ENCODE measurements around the gene LHCGR. TPM values are rescaled to one million over a fixed set of nuclear protein-coding genes. Genes with fewer than 3 reads are reported as not detected.

LHCGR gene
- total RNA-seq: not detected in 2 replicates

DNA sequence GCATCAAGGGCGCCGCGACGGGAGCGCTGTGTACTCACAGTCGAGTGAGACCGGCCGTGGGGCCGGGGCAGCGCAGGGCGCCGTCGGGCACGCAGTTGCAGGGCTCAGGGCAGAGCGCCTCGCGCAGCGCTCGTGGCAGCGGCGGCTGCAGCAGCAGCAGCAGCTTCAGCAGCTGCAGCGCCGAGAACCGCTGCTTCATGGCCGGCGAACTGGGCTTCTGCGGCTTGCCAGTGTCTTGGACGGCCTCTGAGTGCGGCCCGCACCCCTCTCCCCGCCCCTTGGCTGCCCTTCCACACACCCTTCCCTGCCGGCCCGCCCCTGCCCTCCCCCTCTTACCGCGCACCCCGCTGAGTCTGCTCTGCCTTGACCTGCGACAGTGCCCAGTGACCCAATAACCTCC lies at the start of gene LHCGR:
TSS of gene LHCGR (minus strand) at position 252 of the 400 bp plus-strand sequence. CDS start at position 199, 53 bp downstream.
- ATAC-seq (ENCODE audit: low read depth) (no peak), DNase-seq (no peak)
- Mint-ChIP-seq H3K36me3 (ENCODE audit: low read depth) (no peaks in the 10 kb centered on the region), H3K27ac (no peak within 1 kb of the TSS), H3K4me3 (no peak within 1 kb of the TSS), H3K4me1 (peaks cover 2% of the 10 kb centered on the region), H3K9me3 (peaks cover 2% of the 10 kb centered on the region), H3K27me3 (peaks cover 29% of the 10 kb centered on the region)
- CTCF ChIA-PET: no interaction called here
- POLR2A ChIA-PET: no interaction called here
- intact Hi-C loops (cut with micrococcal nuclease): no loop called here
- TF ChIP-seq, protein P1, sequence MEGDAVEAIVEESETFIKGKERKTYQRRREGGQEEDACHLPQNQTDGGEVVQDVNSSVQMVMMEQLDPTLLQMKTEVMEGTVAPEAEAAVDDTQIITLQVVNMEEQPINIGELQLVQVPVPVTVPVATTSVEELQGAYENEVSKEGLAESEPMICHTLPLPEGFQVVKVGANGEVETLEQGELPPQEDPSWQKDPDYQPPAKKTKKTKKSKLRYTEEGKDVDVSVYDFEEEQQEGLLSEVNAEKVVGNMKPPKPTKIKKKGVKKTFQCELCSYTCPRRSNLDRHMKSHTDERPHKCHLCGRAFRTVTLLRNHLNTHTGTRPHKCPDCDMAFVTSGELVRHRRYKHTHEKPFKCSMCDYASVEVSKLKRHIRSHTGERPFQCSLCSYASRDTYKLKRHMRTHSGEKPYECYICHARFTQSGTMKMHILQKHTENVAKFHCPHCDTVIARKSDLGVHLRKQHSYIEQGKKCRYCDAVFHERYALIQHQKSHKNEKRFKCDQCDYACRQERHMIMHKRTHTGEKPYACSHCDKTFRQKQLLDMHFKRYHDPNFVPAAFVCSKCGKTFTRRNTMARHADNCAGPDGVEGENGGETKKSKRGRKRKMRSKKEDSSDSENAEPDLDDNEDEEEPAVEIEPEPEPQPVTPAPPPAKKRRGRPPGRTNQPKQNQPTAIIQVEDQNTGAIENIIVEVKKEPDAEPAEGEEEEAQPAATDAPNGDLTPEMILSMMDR (IDR thresholded peaks at IDR 0.05): no peak

DNA sequence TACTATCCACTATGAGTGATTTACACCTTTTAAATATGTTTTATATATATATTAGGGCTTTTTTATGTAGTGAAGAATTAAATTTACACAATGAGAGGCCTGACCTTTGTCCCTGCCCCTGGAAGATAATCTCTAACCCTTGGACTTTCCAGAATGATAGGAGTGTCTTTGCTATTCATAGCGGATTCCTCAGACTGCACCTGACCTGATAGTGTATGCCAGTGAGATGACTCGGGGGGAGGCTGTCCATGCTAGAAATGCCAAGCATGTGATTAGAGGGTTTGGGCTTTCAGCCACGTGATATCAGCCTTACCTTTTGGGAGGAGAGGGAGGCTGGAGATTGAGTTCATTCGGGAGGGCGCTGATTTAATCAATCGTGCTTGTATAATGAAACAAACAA lies 44.1 kb upstream of the LHCGR start:
- Mint-ChIP-seq H3K27me3 (no peaks in the 10 kb centered on the region), H3K4me1 (no peaks in the 10 kb centered on the region), H3K36me3 (ENCODE audit: low read depth) (no peaks in the 10 kb centered on the region), H3K4me3 (no peak overlapping the region), H3K27ac (no peak overlapping the region), H3K9me3 (peaks cover 6% of the 10 kb centered on the region)
- POLR2A ChIA-PET: no interaction called here
- CTCF ChIA-PET: no interaction called here
- intact Hi-C loops (cut with micrococcal nuclease): no loop called here
- TF ChIP-seq, protein P1 (IDR thresholded peaks at IDR 0.05): no peak
- no peak for ATAC-seq (ENCODE audit: low read depth)
- no peak for DNase-seq

DNA sequence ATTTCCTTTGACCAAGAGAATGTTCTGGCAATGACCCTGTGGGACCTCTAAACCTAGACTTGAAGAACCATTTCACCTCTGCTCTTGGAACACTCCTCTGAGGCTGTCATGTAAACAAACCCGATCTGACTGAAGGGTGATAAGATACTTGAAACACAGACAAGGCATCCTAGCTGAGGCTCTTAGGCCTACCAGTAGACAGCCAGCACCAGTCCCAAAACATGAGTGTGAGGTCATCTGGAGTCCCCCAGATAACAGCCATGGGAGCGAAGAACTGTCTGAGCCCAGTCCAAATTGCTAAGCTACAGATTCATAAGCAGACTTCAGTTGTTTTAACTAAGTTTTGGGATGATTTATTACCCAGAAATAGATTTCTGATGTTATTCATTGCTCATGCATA lies 39.5 kb upstream of the LHCGR start:
- DNase-seq (no peak), ATAC-seq (ENCODE audit: low read depth) (no peak)
- Mint-ChIP-seq H3K4me3 (no peak overlapping the region), H3K36me3 (ENCODE audit: low read depth) (no peaks in the 10 kb centered on the region), H3K27ac (no peak overlapping the region), H3K9me3 (peaks cover 6% of the 10 kb centered on the region), H3K4me1 (no peaks in the 10 kb centered on the region), H3K27me3 (peaks cover 2% of the 10 kb centered on the region)
- ChIA-PET CTCF (no interaction called here), POLR2A (no interaction called here)
- intact Hi-C loops (cut with micrococcal nuclease): no loop called here
- TF ChIP-seq, protein P1 (IDR thresholded peaks at IDR 0.05): no peak

DNA sequence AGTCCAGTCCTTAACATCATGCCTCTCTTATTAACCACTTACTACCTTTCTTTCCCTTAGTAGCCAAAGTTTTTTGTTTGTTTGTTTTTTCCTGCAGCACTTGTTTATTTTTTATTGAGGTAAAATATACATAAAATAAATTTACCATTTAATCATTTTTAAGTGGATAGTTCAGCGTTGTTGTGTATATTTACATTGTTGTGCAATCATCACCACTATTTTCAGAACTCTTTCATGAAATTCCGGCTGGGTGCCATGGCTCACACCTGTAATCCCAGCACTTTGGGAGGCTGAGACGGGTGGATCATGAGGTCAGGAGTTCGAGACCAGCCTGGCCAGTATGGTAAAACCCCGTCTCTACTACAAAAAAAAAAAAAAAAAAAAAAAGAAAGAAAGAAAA lies 38.1 kb upstream of the LHCGR start:
- Mint-ChIP-seq H3K4me1 (no peaks in the 10 kb centered on the region), H3K4me3 (no peak overlapping the region), H3K27ac (no peak overlapping the region), H3K27me3 (peaks cover 2% of the 10 kb centered on the region), H3K9me3 (peaks cover 6% of the 10 kb centered on the region), H3K36me3 (ENCODE audit: low read depth) (no peaks in the 10 kb centered on the region)
- ATAC-seq (ENCODE audit: low read depth): no peak
- intact Hi-C loops (cut with micrococcal nuclease): no loop called here
- CTCF ChIA-PET: no interaction called here
- POLR2A ChIA-PET: no interaction called here
- TF ChIP-seq, protein P1 (IDR thresholded peaks at IDR 0.05): no peak
- DNase-seq: no peak

DNA sequence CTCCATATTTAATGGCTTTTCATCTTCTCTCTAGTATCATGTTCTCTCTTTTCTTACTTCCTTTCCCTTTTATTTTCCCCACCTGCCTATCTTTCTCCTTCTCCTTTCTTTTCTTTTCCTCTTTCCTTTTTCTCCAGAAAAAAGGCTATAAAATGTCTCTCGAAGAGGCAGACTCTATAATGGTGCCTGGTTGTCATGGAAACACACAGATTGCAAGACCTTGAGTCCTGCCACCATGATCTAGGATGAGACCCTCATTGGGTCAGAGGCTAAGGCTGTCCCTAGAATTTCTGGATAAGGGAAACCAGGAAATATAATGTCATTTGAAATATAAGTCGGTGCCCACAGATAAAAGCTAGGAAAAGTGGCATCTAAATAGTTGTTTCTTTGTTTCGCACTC lies 36.5 kb upstream of the LHCGR start:
- Mint-ChIP-seq H3K4me3 (no peak overlapping the region), H3K9me3 (peaks cover 6% of the 10 kb centered on the region), H3K36me3 (ENCODE audit: low read depth) (no peaks in the 10 kb centered on the region), H3K27me3 (peaks cover 2% of the 10 kb centered on the region), H3K27ac (no peak overlapping the region), H3K4me1 (no peaks in the 10 kb centered on the region)
- DNase-seq: no peak
- intact Hi-C loops (cut with micrococcal nuclease): no loop called here
- no peak for ATAC-seq (ENCODE audit: low read depth)
- POLR2A ChIA-PET: no interaction called here
- TF ChIP-seq, protein P1 (IDR thresholded peaks at IDR 0.05): no peak
- CTCF ChIA-PET: no interaction called here
